Measurements from ENCODE around the gene STRBP. TPM values are rescaled to one million over a fixed set of nuclear protein-coding genes. Genes with fewer than 3 reads are reported as not detected.
A peak's percentile ranks its signal among the peaks of the same experiment; 100 is the strongest.

Gene STRBP
- total RNA-seq, 1 donor from 2014 or later, result 56.7 TPM

DNA sequence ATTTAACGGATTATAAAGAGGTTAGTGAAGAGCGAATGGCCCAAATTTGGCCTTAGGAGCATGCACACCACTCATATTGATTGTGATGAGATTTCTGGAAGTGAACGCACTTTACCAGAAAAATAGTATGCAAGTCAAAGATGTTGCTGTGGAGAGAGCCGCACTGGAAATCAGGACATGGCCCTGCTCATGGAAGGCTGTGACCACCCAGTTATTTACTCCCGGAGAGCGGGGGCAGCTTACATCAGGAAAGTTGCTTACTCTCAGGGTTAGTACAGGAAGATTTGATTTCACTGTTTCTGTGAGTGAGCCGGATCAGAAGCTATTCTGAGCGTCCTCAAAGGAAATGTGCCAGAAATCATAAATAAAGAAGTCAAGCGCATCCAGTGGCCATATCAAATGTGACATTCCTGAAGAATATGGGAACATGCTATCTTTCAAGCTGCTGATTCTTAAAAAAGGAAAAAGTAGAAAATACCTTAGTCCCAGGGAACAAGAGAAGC lies 42.9 kb upstream of the STRBP start:
- DNase-seq (ENCODE audit: extremely low spot score, unreplicated experiment), result no peak
- TF ChIP-seq, protein P1, sequence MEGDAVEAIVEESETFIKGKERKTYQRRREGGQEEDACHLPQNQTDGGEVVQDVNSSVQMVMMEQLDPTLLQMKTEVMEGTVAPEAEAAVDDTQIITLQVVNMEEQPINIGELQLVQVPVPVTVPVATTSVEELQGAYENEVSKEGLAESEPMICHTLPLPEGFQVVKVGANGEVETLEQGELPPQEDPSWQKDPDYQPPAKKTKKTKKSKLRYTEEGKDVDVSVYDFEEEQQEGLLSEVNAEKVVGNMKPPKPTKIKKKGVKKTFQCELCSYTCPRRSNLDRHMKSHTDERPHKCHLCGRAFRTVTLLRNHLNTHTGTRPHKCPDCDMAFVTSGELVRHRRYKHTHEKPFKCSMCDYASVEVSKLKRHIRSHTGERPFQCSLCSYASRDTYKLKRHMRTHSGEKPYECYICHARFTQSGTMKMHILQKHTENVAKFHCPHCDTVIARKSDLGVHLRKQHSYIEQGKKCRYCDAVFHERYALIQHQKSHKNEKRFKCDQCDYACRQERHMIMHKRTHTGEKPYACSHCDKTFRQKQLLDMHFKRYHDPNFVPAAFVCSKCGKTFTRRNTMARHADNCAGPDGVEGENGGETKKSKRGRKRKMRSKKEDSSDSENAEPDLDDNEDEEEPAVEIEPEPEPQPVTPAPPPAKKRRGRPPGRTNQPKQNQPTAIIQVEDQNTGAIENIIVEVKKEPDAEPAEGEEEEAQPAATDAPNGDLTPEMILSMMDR (conservative IDR thresholded peaks at IDR 0.05), result no peak
- peak overlapping the region; percentile 20 for H3K27ac Mint-ChIP-seq
- no peaks in the 10 kb centered on the region for H3K36me3 Mint-ChIP-seq
- peaks cover 21% of the 10 kb centered on the region for H3K4me1 Mint-ChIP-seq (ENCODE audit: unreplicated experiment)
- no peak overlapping the region for H3K4me3 Mint-ChIP-seq
- no peaks in the 10 kb centered on the region for H3K9me3 Mint-ChIP-seq
- no peaks in the 10 kb centered on the region for H3K27me3 Mint-ChIP-seq

DNA sequence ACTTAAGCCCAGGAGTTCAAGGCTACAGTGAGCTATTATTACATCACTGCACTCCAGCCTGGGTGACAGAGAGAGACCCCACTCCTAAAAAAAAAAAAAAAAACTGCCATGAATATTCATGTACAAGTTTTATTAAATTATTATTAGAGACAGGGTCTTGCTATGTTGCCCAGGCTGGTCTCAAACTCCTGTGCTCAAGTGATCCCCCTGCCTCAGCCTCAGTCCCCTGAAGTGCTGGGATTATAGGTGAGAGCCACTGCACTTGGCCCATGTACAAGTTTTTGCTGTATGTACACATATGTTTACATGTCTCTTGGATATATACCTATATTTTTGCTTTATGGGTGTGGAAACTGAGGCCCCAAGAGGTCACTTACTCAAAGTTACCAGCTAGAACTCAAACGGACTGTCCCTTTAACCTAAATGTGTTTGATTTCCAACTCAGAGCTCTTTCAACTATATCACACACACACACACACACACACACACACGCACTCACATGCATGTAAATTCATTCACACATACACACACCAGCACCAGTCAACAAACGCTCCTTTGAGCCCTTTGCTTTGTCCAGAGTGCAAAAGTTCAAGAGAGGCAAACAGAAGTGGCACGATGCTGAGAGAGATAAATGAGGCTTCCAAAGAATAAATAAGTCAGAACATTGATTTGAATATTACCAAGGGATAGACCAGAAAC lies 42.3 kb upstream of the STRBP start:
- H3K27me3 Mint-ChIP-seq, result no peaks in the 10 kb centered on the region
- DNase-seq (ENCODE audit: extremely low spot score, unreplicated experiment), result no peak
- peaks cover 21% of the 10 kb centered on the region for H3K4me1 Mint-ChIP-seq (ENCODE audit: unreplicated experiment)
- TF ChIP-seq, protein P1 (conservative IDR thresholded peaks at IDR 0.05), result no peak
- H3K36me3 Mint-ChIP-seq, result no peaks in the 10 kb centered on the region
- no peaks in the 10 kb centered on the region for H3K9me3 Mint-ChIP-seq
- H3K4me3 Mint-ChIP-seq, result no peak overlapping the region
- H3K27ac Mint-ChIP-seq, result peak overlapping the region; percentile 20

DNA sequence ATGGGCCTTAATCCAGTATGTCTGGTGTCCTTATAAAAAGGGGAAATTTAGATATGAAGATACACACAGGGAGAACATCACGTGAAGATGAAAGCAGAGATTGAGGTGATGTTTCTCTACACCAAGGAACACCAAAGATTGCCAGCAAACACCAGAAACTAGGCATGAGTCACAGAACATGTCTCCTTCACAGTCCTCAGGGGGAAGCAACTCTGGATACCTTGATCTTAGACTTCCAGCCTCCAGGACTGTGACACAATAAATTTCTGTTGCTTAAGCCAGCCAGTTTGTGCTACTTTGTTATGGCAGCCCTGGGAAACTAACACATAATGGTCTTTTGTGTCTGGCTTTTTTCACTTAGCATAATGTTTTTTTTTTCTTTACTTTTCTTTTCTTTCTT lies 41.2 kb upstream of the STRBP start:
- Mint-ChIP-seq H3K4me3 (no peak overlapping the region), H3K27ac (no peak overlapping the region), H3K9me3 (no peaks in the 10 kb centered on the region), H3K27me3 (no peaks in the 10 kb centered on the region), H3K36me3 (no peaks in the 10 kb centered on the region), H3K4me1 (ENCODE audit: unreplicated experiment) (peaks cover 27% of the 10 kb centered on the region)
- TF ChIP-seq, protein P1 (conservative IDR thresholded peaks at IDR 0.05), result no peak
- no peak for DNase-seq (ENCODE audit: extremely low spot score, unreplicated experiment)

DNA sequence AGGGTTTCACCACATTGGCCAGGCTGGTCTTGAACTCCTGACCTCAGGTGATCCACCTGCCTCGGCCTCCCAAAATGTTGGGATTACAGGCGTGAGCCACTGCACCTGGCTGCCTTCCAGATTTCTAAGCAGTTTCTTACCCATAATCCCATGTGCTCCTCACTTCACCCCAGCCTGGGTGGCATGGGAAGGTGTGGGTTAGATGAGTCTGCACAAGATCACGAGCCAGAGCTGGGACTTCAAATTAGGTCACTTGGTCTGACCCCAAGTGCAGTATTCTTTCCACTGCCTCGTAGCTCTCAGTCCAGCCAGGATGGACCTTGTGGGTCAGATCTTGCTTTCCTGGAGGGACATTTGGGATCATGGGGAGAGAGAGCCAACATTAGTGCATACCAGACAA lies 37.5 kb upstream of the STRBP start:
- no peak for DNase-seq (ENCODE audit: extremely low spot score, unreplicated experiment)
- Mint-ChIP-seq H3K27ac (no peak overlapping the region), H3K4me1 (ENCODE audit: unreplicated experiment) (peaks cover 20% of the 10 kb centered on the region), H3K4me3 (no peak overlapping the region), H3K36me3 (no peaks in the 10 kb centered on the region), H3K27me3 (no peaks in the 10 kb centered on the region), H3K9me3 (no peaks in the 10 kb centered on the region)
- TF ChIP-seq, protein P1 (conservative IDR thresholded peaks at IDR 0.05), result no peak

DNA sequence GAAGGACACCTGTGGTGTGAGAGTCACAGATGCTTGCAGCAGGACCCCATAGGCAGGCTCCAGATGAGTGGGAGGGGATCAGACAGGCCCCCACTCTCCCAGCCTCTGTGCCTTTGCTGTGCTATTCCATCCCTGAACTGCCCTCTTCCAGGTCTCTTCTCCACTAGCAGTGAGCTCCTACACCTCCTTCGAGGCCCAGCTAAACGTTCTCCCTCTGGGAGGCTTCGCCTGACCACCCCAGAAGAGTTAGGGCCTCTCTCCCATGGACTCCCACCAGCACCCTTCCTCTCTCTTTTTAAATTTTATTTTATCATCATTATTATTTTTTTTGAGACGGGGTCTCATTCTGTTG lies 35.9 kb upstream of the STRBP start:
- no peak for DNase-seq (ENCODE audit: extremely low spot score, unreplicated experiment)
- TF ChIP-seq, protein P1 (conservative IDR thresholded peaks at IDR 0.05), result no peak
- no peak overlapping the region for H3K4me3 Mint-ChIP-seq
- H3K27ac Mint-ChIP-seq, result no peak overlapping the region
- no peaks in the 10 kb centered on the region for H3K36me3 Mint-ChIP-seq
- no peaks in the 10 kb centered on the region for H3K27me3 Mint-ChIP-seq
- no peaks in the 10 kb centered on the region for H3K9me3 Mint-ChIP-seq
- H3K4me1 Mint-ChIP-seq (ENCODE audit: unreplicated experiment), result peaks cover 18% of the 10 kb centered on the region

Measured in type B pancreatic cell (in vitro differentiated cells).